ENCODE data around the gene CLEC11A.
"Not testable (repeated sequence)": the region's sequence is repeated elsewhere in the genome, so short reads cannot be mapped to it uniquely, and the experiment has no call there.

The CLEC11A gene

GRCh38 chr19:50723735-50724521 is 764 bp downstream of the CLEC11A start:
- no peak for DNase-seq (ENCODE audit: low read depth)

DNA sequence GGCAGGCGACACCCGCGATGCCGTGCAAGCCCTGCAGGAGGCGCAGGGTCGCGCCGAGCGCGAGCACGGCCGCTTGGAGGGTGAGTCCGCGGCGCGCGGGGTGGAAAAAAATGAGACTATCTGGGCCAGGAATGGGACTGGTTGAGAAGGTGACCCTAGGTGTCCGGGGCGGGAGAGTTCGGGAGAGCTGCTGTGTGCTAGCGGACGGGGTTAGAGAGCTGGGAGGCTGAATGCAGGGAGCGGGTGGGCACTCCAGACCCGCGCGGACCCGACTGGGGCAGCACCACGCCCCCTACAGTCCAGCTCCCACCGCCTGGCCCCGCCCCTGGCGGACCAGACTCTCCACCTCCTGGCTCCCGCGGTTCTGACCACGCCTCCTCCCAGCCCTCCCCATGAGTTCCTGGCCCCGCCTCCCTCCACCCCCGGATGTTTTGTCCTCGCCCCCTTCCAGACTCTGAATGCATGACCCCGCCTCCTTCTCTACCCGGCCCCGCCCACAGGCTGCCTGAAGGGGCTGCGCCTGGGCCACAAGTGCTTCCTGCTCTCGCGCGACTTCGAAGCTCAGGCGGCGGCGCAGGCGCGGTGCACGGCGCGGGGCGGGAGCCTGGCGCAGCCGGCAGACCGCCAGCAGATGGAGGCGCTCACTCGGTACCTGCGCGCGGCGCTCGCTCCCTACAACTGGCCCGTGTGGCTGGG is 1.5 kb downstream of the CLEC11A start:
- DNase-seq (ENCODE audit: low read depth) = peak; percentile 93

GRCh38 chr19:50725218-50725910 is 2.2 kb downstream of the CLEC11A start:
- DNase-seq (ENCODE audit: low read depth) = no peak

DNA sequence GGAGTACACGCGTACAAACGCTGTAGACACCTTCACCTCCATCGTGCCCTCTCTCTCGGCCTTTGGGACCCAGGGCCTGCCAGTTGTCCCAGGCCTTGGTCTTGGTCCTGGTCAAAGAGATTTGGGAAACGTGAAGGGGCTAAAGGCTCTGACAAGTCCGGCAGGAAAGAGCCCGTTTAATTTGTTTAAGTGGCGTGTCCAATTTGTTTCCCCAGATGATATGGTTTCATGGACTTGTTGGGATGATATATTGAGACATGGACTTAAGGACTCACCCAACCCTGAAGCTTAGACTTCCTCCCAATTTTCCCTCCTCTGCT is 2.7 kb downstream of the CLEC11A start:
- no peak for DNase-seq (ENCODE audit: low read depth)

DNA sequence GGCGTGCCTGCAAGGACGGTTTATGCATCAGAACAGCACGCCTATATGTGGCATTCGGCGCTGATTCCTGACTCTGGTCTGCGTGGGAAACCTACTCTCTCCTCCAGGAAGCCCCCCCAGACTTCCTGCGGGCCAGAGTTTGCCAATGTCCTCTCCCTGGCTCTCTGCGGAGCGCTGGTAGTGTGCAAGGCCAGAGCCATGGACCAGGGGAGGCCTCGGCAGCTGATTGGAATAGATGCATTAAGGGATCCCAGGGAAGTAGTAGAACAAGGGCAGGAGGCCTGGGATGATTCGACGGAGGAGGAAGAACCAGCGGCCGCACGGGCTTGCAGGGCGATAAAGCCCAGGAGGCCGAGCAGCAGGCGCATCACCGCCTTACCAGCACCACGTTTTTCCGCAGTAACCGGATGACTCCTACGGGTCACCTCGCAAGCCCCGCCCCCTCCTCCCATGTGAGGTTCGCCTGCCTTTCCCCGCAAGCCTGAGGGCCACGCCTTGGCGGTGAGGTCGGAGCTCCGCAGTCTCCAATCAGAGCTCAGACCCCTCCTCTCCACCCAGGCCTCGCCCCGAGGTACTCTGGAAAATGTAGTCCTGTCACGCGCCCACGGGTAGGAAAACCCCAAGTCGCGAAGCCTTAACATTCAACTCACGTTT is 5.0 kb downstream of the CLEC11A start:
- DNase-seq (ENCODE audit: low read depth) = no peak

DNA sequence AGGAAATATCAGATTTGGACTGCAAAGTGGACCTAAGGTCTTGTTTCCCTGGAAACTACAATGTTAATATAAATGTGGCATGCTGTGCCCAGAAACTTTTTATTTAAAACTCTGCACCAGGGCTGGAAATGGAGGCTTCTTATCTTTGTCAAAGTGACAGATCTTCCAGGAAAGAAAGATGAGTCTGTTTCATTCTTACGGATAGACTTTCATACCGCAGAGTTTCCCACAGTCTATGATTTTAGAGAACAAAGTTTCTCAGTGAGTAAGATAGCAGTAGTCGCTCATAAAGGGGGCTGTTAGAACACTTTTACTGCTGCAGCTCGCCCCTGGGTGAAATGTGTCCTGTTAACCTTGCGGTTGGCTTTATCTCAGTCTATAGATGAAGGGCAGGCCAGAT is 6.7 kb downstream of the CLEC11A start:
- DNase-seq (ENCODE audit: low read depth) = no peak

GRCh38 chr19:50735869-50736268 is 12.7 kb downstream of the CLEC11A start:
- no peak for DNase-seq (ENCODE audit: low read depth)

DNA sequence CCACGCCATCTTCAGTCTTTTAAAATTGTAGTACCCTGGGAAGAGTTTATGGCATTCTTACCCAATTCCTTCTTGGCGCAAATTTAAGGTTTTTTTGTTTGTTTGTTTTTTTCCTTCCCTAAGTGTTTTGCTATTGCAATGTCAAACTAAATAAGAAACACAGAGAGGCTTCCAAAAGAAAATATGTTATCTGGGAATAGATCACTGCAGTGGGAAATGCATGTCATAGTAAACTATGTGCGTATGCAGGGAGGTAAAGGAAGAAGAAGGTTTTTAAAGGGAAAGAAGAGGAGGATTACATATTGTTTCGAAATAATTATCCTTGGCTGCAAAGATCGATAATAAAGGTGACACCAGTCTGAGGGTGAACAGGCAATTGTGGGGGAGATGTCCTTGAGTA is 13.2 kb downstream of the CLEC11A start:
- no peak for DNase-seq (ENCODE audit: low read depth)

DNA sequence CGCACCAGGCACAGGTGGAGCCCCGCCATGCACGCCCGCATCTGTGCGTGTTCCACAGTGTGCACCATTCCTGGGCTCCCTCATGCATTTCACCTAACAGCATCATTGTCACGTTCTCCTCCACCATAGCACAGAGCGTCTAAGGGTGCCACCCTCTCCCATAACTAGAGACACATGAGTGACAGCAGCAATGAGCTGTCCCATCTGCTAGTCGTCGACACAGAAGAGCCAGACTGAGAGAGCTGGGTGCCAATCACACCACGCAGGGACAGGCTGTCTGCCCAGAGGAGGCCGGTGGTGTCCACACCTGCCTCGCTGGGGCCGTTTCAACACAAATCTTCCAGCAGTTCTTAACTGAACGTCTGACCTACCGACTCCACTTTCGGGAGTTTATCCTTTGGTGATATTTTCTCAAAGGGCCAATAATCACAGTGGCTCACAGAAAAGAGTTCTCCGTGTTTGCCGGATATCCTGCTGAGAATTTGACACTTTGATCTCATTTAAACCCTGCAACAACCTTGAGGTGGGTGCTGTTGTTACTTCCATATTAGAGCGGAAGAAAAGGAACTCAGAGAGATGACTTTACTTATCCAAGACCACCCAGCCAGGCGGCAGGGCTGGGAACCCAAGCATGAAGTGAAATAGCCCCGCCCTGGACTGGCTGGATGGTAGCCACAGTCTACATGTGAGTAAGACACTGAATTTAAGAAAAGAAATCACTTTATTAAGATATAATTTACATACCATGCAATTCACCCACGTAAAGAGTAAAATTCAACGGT is 16.2 kb downstream of the CLEC11A start:
- no peak for DNase-seq (ENCODE audit: low read depth)

DNA sequence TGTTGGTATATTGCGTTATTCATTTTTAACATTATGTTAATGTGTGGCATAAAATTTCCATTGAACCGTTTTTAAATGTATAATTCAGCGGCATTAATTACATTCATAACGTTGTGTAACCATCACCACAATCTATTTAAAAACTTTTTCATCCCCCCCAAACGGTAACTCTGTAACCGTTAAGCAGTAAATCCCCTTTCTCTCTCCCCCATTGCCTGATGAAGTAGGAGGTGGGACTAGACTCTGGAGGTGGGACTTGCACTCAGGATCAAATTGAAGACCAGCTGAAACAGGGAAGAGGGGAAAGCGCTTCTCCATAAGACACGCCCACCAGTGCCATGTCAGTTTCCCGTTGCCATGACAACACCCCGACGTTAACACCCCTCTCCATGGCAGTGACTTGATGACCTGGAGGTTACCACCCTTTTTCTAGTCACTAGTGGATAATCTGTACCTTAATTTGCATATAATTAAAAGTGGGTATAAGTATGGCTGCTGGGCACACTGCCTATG is 16.8 kb downstream of the CLEC11A start:
- DNase-seq (ENCODE audit: low read depth) = no peak

- no peak for DNase-seq (ENCODE audit: low read depth)
These were observed 18.2 kb downstream of the CLEC11A start for GRCh38 chr19:50741179-50741933.

- DNase-seq (ENCODE audit: low read depth) = no peak
These were observed 20.4 kb downstream of the CLEC11A start for GRCh38 chr19:50743537-50743936.

DNA sequence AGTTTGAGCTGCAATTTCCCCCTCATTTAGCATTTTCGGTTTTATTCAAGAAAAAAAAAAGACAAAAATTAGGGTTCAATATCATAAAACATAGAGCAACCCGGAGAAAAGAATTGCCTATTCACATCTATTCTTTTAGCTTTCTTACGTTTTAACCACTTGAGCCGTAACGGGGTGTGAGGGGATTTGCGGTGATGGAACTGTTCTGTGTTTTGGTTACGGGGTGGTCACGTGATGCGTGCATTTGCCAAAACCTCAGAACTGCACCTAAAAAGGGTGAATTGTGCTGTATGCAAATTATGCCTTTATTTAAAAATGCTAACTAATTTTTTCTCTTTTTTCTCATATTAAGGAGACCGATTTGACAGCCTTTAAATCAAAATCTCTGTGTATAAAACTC is 22.1 kb downstream of the CLEC11A start:
- DNase-seq (ENCODE audit: low read depth) = no peak

- DNase-seq (ENCODE audit: low read depth) = not testable (repeated sequence)
These were observed 24.0 kb downstream of the CLEC11A start for GRCh38 chr19:50747141-50747540.

DNA sequence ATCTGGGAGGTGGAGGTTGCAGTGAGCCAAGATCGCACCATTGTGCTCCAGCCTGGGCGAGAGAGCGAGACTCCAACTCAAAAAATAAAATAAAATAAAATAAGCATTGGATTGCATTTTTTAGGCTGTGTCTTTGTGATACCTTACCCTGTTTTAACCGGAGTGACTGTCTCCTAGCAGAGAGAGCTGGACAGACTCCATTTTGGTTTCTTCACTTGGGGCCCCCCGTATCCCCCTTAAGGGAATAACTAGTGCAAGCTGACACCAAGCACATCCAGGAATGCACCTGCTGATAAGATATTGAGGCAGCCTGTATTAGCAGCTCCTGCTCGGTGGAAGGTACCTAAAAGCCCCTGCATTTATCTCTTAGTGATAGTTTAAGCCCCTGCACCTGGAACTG is 26.3 kb downstream of the CLEC11A start:
- no peak for DNase-seq (ENCODE audit: low read depth)

DNA sequence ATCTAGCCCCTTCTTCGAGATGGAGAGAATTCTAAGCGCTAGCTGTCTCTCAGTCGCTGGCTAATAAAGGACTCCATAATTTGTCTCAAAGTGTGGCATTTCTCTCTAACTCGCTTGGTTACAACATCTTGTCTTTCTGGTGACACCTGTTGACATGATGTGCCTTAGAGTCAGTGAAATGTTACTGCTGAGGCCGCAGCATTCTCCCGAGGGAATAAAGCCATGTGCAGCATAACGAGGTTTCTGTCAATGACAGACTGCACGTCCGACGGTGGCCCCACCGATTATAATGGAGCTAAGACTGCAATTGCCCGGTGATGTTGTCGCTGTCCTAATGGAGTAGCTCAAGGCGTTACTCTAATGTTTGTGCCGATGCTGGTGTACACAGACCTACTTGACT is 26.8 kb downstream of the CLEC11A start:
- DNase-seq (ENCODE audit: low read depth) = no peak

DNA sequence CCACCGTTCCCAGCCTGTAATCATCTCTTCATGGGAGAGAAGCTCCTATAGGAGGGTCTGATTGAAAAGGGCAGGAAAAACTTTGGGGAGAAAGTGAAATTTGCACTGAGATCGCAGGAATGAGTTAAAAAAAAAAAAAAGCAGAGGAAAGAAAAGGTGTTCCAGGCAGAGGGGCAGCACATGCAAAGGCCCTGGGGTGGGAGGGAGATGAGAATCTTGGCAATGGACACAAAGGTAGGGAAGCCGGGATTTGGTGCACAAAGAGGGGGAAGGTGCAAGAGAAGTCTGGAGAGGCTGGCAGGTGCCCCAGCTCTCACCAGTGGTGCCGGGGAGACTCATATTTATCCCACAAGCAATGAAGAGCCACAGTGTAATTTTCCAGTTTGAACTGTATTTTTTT is 30.7 kb downstream of the CLEC11A start:
- DNase-seq (ENCODE audit: low read depth) = no peak

DNA sequence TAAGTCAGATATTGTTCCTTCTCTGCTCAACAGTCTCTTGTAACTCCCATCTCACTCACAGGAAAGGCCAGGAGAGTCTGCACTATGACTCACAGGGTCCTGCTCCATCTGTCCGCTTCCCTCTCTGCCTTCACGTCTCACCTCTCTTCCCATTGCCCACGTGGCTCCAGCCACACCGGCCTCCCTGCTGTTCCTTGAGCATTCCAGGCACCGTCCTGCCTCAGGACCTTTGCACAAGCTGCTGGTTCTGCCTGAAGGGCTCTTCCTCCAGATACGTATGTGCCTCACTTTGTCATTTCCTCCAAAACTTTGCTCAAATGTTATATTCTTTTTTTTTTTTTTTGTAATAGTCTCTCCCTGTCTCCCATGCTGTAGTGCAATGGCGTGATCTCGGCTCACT is 33.1 kb downstream of the CLEC11A start:
- DNase-seq (ENCODE audit: low read depth) = not testable (repeated sequence)

- not testable (repeated sequence) for DNase-seq (ENCODE audit: low read depth)
These were observed 34.5 kb downstream of the CLEC11A start for GRCh38 chr19:50757624-50758023.

DNA sequence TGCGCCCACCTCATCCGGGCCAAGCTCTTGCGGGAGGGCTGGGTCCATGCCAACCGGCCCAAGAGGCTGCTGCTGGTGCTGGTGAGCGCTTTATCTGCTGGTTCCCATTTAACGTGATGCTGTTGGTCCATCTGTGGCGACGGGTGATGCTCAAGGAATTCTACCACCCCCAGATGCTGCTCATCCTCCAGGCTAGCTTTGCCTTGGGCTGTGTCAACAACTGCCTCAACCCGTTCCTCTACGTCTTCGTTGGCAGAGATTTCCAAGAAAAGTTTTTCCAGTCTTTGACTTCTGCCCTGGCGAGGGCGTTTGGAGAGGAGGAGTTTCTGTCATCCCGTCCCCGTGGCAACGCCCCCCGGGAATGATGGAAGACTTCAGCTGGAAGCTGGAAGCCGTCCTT is 35.9 kb downstream of the CLEC11A start:
- DNase-seq (ENCODE audit: low read depth) = not testable (repeated sequence)

GRCh38 chr19:50759886-50760285 is 36.7 kb downstream of the CLEC11A start:
- DNase-seq (ENCODE audit: low read depth) = no peak
